Activated CD8-positive, alpha-beta memory T cell treated with anti-CD3 and anti-CD28 coated beads for 1 hour (primary cell): ENCODE measurements around the gene HSP90AB1.
"Not testable (repeated sequence)": the region's sequence is repeated elsewhere in the genome, so short reads cannot be mapped to it uniquely, and the experiment has no call there.

ENCODE experiments used
- DNase-seq, 2 donors: peaks; one replicate each; pipeline ENCODE4 v3.0.0-alpha.2; 2020; ENCODE audit warnings: low read depth in 1 of 2; ENCODE audit errors: extremely low read depth in 1 of 2

The HSP90AB1 gene

GRCh38 chr6:44221961-44222335, 25.0 kb upstream of the HSP90AB1 start:
- no peak for DNase-seq

DNA sequence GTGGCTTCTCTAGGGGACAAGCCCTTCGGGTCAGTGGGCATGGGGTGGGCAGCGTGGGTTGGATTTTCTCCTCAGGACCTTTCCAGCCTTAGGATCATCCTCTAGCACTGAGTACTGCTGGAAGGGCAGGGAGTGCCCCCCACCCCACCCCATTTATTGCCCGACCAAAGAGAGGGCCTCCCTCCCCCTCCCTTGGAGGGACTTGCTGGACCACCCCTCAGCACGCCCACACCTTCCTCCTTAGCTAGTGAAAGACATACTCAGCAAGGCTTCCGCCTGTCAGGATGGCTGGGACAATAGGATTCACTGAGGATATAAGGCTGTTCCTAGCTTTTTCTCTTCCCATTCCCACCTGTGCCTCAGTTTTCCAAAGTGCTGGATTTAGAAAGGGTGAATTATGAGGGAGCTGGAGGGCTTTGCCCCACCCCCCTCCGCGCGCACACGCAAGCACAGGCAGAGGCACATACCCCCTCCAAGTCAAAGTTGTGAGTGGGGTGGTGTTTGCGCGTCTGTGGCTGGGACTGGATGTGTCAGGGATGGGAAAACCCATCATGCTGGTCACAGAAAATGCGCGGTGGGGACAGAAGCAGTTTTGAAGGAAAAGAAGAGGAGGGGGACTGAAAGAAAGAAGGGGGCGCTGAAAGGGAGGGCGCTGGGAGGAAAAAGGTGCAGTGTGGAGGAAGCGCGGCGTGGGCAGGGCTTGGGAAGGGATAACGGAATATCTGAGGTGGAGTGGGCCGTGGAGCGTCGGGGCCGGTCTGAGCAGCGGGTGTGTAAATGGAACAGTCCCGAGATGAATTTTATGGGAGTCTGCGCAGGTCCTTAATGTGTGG, 24.2 kb upstream of the HSP90AB1 start:
- no peak for DNase-seq

GRCh38 chr6:44223319-44224028, 23.4 kb upstream of the HSP90AB1 start, which contains the start of gene SLC29A1:
Gene SLC29A1, plus strand, starts transcription at chr6:44223595. Its CDS starts 3,719 bp downstream, at chr6:44227314.
- DNase-seq = peak; percentile 65 to 75

DNA sequence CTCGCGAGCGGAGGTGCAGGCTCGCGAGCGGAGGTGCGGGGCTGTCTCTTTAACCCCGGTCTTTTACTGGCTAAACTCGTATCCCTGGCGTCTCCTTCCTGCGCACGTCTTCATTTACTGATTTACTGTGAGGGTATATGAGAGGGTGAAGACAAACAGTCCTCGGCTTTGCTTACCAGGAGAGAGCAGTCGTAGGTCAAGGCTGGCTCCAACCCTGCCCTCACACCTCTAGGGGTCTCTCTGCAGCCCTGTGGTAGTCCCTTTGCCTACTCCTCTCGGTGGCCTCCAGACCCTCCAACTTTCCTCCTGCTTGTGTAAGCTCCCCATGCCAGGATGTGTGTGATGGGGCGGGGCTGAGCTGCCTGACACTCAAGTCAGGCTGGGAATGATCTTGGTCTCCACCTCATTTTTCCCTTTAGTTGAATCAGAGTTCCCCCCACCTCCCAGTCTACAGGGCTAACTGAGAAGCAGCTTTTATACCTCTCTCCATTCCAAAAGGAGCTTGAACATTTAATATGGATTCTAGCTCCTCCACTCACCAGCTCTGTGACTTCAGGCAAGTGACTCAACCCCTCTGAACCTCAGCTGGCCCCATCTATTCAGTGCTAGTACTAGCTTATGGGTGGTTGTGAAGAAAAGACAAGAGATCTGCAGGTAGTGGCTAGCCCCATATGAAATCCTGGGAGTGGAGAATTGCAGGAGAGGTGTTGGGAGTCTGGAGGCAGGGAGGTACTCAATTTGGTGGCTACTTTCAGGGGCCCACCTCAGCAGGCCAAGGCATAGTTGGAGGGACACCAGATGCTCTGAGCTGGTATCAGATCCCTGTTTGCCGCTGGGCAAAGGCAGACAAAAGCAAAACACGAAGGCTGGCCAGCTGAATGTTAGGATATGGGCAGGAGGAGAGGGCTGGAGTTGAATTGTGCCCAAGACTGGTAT, 22.6 kb upstream of the HSP90AB1 start:
- no peak for DNase-seq

DNA sequence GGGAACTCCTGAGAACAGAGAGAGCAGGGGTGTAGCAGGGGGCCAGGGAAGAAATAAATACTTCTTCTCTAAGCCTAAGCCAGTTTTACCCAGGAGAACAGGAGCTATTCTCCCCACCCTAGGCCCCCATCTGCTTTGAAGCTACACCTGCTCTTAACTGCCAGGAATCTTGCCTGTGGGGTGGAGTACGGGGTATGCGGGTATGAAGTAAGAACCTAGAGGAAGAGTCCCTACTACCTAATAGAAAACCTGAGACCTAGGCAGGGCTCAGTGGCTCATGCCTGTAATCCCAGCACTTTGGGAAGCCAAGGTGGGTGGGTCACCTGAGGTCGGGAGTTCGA, 22.0 kb upstream of the HSP90AB1 start:
- no peak for DNase-seq

GRCh38 chr6:44225579-44226325, 21.1 kb upstream of the HSP90AB1 start:
- no peak for DNase-seq

- no peak for DNase-seq
Measured at GRCh38 chr6:44226368-44227147, 20.3 kb upstream of the HSP90AB1 start.

- no peak for DNase-seq
Measured at GRCh38 chr6:44227148-44227793, 19.6 kb upstream of the HSP90AB1 start.

GRCh38 chr6:44228031-44228430, 18.9 kb upstream of the HSP90AB1 start:
- no peak for DNase-seq

- DNase-seq = no peak
Measured at GRCh38 chr6:44228433-44228832, 18.5 kb upstream of the HSP90AB1 start.

DNA sequence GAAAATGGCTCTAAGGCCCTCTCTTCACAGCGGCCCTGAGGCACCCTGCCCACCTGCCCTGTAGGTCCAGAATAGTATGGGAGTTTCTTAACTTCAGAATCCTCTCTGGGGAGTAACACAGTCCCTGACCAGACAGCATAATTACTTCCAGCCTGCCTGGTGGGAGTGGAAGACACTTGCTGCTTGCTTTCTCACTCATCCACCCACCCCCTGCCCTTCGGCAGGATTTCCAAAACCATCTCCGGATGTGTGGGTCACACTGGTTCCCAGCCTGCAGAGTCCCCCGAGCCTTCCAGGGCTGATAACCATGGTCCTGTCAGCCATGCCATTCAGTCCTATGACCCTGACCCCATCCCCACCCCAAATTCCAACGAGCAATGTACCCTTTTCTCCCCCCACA, 18.1 kb upstream of the HSP90AB1 start:
- no peak for DNase-seq

GRCh38 chr6:44229376-44230033, 17.4 kb upstream of the HSP90AB1 start:
- DNase-seq = no peak

- no peak for DNase-seq
Measured at GRCh38 chr6:44230034-44230675, 16.7 kb upstream of the HSP90AB1 start.

DNA sequence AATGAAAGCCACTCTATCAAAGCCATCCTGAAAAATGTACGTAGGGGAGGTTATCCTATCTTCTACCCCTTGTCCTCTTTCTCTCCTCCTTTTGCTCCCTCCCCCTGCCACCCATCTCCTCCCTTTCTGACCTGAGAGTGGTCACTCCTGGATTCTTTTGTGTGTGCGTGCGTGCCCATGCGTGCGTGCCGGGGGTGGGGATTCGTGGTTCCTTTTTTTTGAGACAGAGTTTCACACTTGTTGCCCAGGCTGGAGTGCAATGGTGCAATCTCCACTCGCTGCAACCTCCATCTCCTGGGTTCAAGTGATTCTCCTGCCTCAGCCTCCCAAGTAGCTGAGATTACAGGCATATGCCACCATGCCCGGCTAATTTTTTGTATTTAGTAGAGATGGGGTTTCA, 15.5 kb upstream of the HSP90AB1 start:
- DNase-seq = not testable (repeated sequence)

- DNase-seq = no peak
Measured at GRCh38 chr6:44232676-44233566, 14.0 kb upstream of the HSP90AB1 start.

DNA sequence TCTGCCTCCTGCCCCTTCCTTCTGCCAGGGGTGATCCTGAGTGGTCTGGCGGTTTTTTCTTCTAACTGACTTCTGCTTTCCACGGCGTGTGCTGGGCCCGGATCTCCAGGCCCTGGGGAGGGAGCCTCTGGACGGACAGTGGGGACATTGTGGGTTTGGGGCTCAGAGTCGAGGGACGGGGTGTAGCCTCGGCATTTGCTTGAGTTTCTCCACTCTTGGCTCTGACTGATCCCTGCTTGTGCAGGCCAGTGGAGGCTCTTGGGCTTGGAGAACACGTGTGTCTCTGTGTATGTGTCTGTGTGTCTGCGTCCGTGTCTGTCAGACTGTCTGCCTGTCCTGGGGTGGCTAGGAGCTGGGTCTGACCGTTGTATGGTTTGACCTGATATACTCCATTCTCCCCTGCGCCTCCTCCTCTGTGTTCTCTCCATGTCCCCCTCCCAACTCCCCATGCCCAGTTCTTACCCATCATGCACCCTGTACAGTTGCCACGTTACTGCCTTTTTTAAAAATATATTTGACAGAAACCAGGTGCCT, 13.3 kb upstream of the HSP90AB1 start:
- DNase-seq = no peak
